ENCODE results near the gene UNC5C.

Gene UNC5C

GRCh38 chr4:95250544-95251137 is 298.1 kb downstream of the UNC5C start:
- H3K4me3 ChIP-seq (replicated peaks in 1 of 2; ENCODE audit: low read depth in 2 of 2, low read length in 2 of 2) = no peak overlapping the region
- TF ChIP-seq CTCF (IDR thresholded peaks at IDR 0.05; ENCODE audit: low read depth, low read length) = no peak
- no peak for DNase-seq (ENCODE audit: low read depth in 2 of 2)

GRCh38 chr4:95249426-95250021 is 299.2 kb downstream of the UNC5C start:
- DNase-seq (ENCODE audit: low read depth in 2 of 2) = no peak
- no peak for TF ChIP-seq CTCF (IDR thresholded peaks at IDR 0.05; ENCODE audit: low read depth, low read length)

GRCh38 chr4:95248720-95249425 is 299.9 kb downstream of the UNC5C start:
- TF ChIP-seq CTCF (IDR thresholded peaks at IDR 0.05; ENCODE audit: low read depth, low read length) = no peak
- peak in 1 of 2 donors; percentile 48 for DNase-seq (ENCODE audit: low read depth in 2 of 2)
- no peak overlapping the region for H3K4me3 ChIP-seq (replicated peaks in 1 of 2; ENCODE audit: low read depth in 2 of 2, low read length in 2 of 2)

More at GRCh38 chr4:95249426-95250021, 299.2 kb downstream of the UNC5C start:
- H3K4me3 ChIP-seq (replicated peaks in 1 of 2; ENCODE audit: low read depth in 2 of 2, low read length in 2 of 2) = no peak overlapping the region

GRCh38 chr4:95243892-95244291 is 304.9 kb downstream of the UNC5C start:
- no peak for DNase-seq (ENCODE audit: low read depth in 2 of 2)
- TF ChIP-seq CTCF (IDR thresholded peaks at IDR 0.05; ENCODE audit: low read depth, low read length) = no peak
- no peak overlapping the region for H3K4me3 ChIP-seq (replicated peaks in 1 of 2; ENCODE audit: low read depth in 2 of 2, low read length in 2 of 2)

GRCh38 chr4:95238554-95238953 is 310.2 kb downstream of the UNC5C start:
- no peak for DNase-seq (ENCODE audit: low read depth in 2 of 2)
- no peak for TF ChIP-seq CTCF (IDR thresholded peaks at IDR 0.05; ENCODE audit: low read depth, low read length)
- H3K4me3 ChIP-seq (replicated peaks in 1 of 2; ENCODE audit: low read depth in 2 of 2, low read length in 2 of 2) = no peak overlapping the region

- no peak for TF ChIP-seq CTCF (IDR thresholded peaks at IDR 0.05; ENCODE audit: low read depth, low read length)
- no peak for DNase-seq (ENCODE audit: low read depth in 2 of 2)
- no peak overlapping the region for H3K4me3 ChIP-seq (replicated peaks in 1 of 2; ENCODE audit: low read depth in 2 of 2, low read length in 2 of 2)
Observed at GRCh38 chr4:95232358-95233156, 316.2 kb downstream of the UNC5C start.
